Measurements from ENCODE around the gene PRUNE2.

GRCh38 chr9:76720245-76720644, 185.7 kb downstream of the PRUNE2 start:
- TF ChIP-seq, protein P1, sequence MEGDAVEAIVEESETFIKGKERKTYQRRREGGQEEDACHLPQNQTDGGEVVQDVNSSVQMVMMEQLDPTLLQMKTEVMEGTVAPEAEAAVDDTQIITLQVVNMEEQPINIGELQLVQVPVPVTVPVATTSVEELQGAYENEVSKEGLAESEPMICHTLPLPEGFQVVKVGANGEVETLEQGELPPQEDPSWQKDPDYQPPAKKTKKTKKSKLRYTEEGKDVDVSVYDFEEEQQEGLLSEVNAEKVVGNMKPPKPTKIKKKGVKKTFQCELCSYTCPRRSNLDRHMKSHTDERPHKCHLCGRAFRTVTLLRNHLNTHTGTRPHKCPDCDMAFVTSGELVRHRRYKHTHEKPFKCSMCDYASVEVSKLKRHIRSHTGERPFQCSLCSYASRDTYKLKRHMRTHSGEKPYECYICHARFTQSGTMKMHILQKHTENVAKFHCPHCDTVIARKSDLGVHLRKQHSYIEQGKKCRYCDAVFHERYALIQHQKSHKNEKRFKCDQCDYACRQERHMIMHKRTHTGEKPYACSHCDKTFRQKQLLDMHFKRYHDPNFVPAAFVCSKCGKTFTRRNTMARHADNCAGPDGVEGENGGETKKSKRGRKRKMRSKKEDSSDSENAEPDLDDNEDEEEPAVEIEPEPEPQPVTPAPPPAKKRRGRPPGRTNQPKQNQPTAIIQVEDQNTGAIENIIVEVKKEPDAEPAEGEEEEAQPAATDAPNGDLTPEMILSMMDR (optimal IDR thresholded peaks at IDR 0.05 in 1 of 3, IDR thresholded peaks at IDR 0.05 in 1 of 3, conservative IDR thresholded peaks at IDR 0.05 in 1 of 3; ENCODE audit: extremely low read depth in 1 of 3, insufficient read depth in 2 of 3, low read length in 3 of 3), result no peak
- no peak for TF ChIP-seq EZH2 (IDR thresholded peaks at IDR 0.05; ENCODE audit: low read length)

Measured in keratinocyte (primary cell).